Activated CD8-positive, alpha-beta T cell treated with anti-CD3 and anti-CD28 coated beads for 36 hours (primary cell): ENCODE data around the gene HVCN1. TPM values are rescaled to one million over a fixed set of nuclear protein-coding genes. Genes with fewer than 3 reads are reported as not detected.

Experiments
- ATAC-seq: fragments of 200-7000 bp; cut with Tn5 transposase; one replicate; pipeline ENCODE4 v1.10.0; 2021; ENCODE audit warnings: mild to moderate bottlenecking, moderate library complexity
- CTCF ChIA-PET: fragments of 350-600 bp; sonication (Branson Sonifier 250); formaldehyde crosslinking; loops from one replicate; lab custom pipeline; 2021; ENCODE audit warnings: antibody characterized with exemption; lab: Charles Lee
- POLR2A ChIA-PET: fragments of 350-600 bp; sonication (Branson Sonifier 250); formaldehyde crosslinking; loops from one replicate; lab custom pipeline; 2021; ENCODE audit warnings: antibody characterized with exemption; lab: Charles Lee
- DNase-seq: peaks from one replicate; pipeline ENCODE4 v3.0.0-alpha.2; 2020
- H3K27ac Mint-ChIP-seq: one replicate; pipeline ENCODE4 v1.8.0; 2021; ENCODE audit warnings: mild to moderate bottlenecking, mixed read lengths
- H3K27me3 Mint-ChIP-seq: one replicate; pipeline ENCODE4 v1.8.0; 2021; ENCODE audit warnings: mixed read lengths
- H3K36me3 Mint-ChIP-seq: one replicate; pipeline ENCODE4 v1.8.0; 2021; ENCODE audit warnings: low read depth, mixed read lengths
- H3K4me1 Mint-ChIP-seq: one replicate; pipeline ENCODE4 v1.8.0; 2021; ENCODE audit warnings: low read depth, mixed read lengths
- H3K4me3 Mint-ChIP-seq: one replicate; pipeline ENCODE4 v1.8.0; 2021; ENCODE audit warnings: mild to moderate bottlenecking, moderate library complexity, mixed read lengths
- H3K9me3 Mint-ChIP-seq: one replicate; pipeline ENCODE4 v1.8.0; 2021; ENCODE audit warnings: mixed read lengths
- intact Hi-C: fragments of 100-400 bp; cut with micrococcal nuclease; formaldehyde crosslinking; loops from one replicate; pipeline ENCODE4 v1.10.0; 2022
- total RNA-seq, 2 experiments: library from RNA; stranded (reverse); gene quantifications; one replicate each; pipeline ENCODE4 v1.2.3, GENCODE V29; 2021
- TF ChIP-seq, protein P1 (sequence below): fragments of 200-600 bp; IDR thresholded peaks from one replicate; pipeline ENCODE4 v1.8.0; 2022; ENCODE audit warnings: antibody characterized with exemption, mild to moderate bottlenecking

The HVCN1 gene
- total RNA-seq, 2 experiments from 2014 or later, result 23.0 to 24.2 TPM

DNA sequence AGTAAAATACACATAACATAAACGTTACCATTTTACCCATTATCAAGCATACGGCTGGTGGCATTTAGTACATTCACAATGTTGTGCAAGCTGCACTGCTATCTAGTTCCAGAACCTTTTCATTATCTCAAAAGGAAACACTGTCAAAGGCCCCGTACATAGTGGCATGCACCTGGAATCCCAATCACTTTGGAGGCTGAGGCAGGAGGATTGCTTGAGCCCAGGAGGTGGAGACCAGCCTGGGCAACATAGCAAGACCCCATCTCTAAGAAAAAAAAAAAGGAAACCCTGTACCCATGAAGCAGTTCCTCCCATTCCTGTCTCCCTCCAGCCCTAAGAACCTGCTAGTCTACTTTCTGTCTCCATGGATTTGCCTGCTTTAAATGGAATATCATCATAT, 7.4 kb upstream of the HVCN1 start:
- Mint-ChIP-seq H3K4me3 (no peak overlapping the region), H3K27me3 (no peaks in the 10 kb centered on the region), H3K4me1 (peaks cover 16% of the 10 kb centered on the region), H3K27ac (no peak overlapping the region), H3K9me3 (no peaks in the 10 kb centered on the region), H3K36me3 (no peaks in the 10 kb centered on the region)
- TF ChIP-seq, protein P1, sequence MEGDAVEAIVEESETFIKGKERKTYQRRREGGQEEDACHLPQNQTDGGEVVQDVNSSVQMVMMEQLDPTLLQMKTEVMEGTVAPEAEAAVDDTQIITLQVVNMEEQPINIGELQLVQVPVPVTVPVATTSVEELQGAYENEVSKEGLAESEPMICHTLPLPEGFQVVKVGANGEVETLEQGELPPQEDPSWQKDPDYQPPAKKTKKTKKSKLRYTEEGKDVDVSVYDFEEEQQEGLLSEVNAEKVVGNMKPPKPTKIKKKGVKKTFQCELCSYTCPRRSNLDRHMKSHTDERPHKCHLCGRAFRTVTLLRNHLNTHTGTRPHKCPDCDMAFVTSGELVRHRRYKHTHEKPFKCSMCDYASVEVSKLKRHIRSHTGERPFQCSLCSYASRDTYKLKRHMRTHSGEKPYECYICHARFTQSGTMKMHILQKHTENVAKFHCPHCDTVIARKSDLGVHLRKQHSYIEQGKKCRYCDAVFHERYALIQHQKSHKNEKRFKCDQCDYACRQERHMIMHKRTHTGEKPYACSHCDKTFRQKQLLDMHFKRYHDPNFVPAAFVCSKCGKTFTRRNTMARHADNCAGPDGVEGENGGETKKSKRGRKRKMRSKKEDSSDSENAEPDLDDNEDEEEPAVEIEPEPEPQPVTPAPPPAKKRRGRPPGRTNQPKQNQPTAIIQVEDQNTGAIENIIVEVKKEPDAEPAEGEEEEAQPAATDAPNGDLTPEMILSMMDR, result no peak
- CTCF ChIA-PET, result interaction anchor here (1.2 kb wide), 1 partner anchor 76 kb away, joined by 5 read pairs; no protein-coding TSS in a partner anchor
- intact Hi-C loops, result loop anchor here (5.0 kb wide), 3 partner anchors 34 to 74 kb away; no protein-coding TSS in a partner anchor
- DNase-seq, result no peak
- ATAC-seq, result no peak
- POLR2A ChIA-PET, result no interaction called here

- no peak overlapping the region for H3K27ac Mint-ChIP-seq
- peaks cover 26% of the 10 kb centered on the region for H3K4me1 Mint-ChIP-seq
- no peak for ATAC-seq
- ChIA-PET CTCF (no interaction called here), POLR2A (no interaction called here)
- TF ChIP-seq, protein P1, result no peak
- DNase-seq, result no peak
- H3K27me3 Mint-ChIP-seq, result no peaks in the 10 kb centered on the region
- intact Hi-C loops, result no loop called here
- H3K9me3 Mint-ChIP-seq, result no peaks in the 10 kb centered on the region
- H3K36me3 Mint-ChIP-seq, result no peaks in the 10 kb centered on the region
- no peak overlapping the region for H3K4me3 Mint-ChIP-seq
These were observed 5.5 kb upstream of the HVCN1 start for GRCh38 chr12:110694330-110694901.

GRCh38 chr12:110693731-110694130, 4.8 kb upstream of the HVCN1 start:
- intact Hi-C loops, result no loop called here
- Mint-ChIP-seq H3K4me3 (no peak overlapping the region), H3K27me3 (no peaks in the 10 kb centered on the region), H3K36me3 (no peaks in the 10 kb centered on the region), H3K9me3 (no peaks in the 10 kb centered on the region), H3K4me1 (peaks cover 27% of the 10 kb centered on the region), H3K27ac (peak overlapping the region; percentile 7)
- ATAC-seq, result no peak
- no peak for DNase-seq
- ChIA-PET CTCF (no interaction called here), POLR2A (no interaction called here)
- TF ChIP-seq, protein P1, result no peak

DNA sequence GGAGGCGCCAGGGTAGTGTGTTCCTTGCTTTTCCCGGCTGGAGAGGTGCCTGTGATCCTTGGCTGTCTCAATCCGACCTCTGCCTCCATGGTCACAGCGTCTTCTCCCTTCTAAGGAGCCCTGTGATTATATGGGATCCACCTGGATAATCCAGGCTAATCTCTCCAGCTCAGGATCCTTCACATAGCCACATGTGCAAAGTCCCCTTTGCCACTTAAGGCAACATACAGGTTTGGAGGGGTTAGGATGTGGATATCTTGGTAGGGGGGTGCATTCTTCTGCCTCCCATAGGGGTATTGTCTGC, 1.2 kb upstream of the HVCN1 start:
- Mint-ChIP-seq H3K36me3 (peaks cover 21% of the 10 kb centered on the region), H3K27me3 (no peaks in the 10 kb centered on the region), H3K4me3 (peak overlapping the region; percentile 90), H3K9me3 (no peaks in the 10 kb centered on the region), H3K27ac (peak overlapping the region; percentile 96), H3K4me1 (peaks cover 40% of the 10 kb centered on the region)
- no peak for ATAC-seq
- no peak for DNase-seq
- POLR2A ChIA-PET, result interaction anchor here (1.1 to 1.7 kb wide), 4 partner anchors 17 to 76 kb away, joined by 3 to 7 read pairs (median 5); partner anchors contain the start of gene TCTN1
- CTCF ChIA-PET, result interaction anchor here (1.0 kb wide), 1 partner anchor 11 kb away, joined by 3 read pairs; no protein-coding TSS in a partner anchor
- TF ChIP-seq, protein P1, result no peak
- intact Hi-C loops, result no loop called here

- intact Hi-C loops, result no loop called here
- ATAC-seq (peak; percentile 76), DNase-seq (peak; percentile 73)
- Mint-ChIP-seq H3K36me3 (peaks cover 23% of the 10 kb centered on the region), H3K9me3 (no peaks in the 10 kb centered on the region), H3K4me1 (peaks cover 45% of the 10 kb centered on the region), H3K27ac (peak overlapping the region; percentile 96), H3K4me3 (peak overlapping the region; percentile 90), H3K27me3 (no peaks in the 10 kb centered on the region)
- ChIA-PET CTCF (interaction anchor here (1.0 kb wide), 1 partner anchor 12 kb away, joined by 3 read pairs; no protein-coding TSS in a partner anchor), POLR2A (interaction anchor here (0.7 to 1.7 kb wide), 6 partner anchors 18 to 75 kb away, joined by 3 to 7 read pairs (median 4); partner anchors contain the start of gene TCTN1)
- TF ChIP-seq, protein P1, result no peak
These were observed 589 bp upstream of the HVCN1 start for GRCh38 chr12:110689281-110690126.
